ENCODE measurements around the gene GPAT3. TPM values are rescaled to one million over a fixed set of nuclear protein-coding genes. Genes with fewer than 3 reads are reported as not detected.
"Not testable (repeated sequence)": the region's sequence is repeated elsewhere in the genome, so short reads cannot be mapped to it uniquely, and the experiment has no call there.

GPAT3 gene
- 7.8 TPM for total RNA-seq

DNA sequence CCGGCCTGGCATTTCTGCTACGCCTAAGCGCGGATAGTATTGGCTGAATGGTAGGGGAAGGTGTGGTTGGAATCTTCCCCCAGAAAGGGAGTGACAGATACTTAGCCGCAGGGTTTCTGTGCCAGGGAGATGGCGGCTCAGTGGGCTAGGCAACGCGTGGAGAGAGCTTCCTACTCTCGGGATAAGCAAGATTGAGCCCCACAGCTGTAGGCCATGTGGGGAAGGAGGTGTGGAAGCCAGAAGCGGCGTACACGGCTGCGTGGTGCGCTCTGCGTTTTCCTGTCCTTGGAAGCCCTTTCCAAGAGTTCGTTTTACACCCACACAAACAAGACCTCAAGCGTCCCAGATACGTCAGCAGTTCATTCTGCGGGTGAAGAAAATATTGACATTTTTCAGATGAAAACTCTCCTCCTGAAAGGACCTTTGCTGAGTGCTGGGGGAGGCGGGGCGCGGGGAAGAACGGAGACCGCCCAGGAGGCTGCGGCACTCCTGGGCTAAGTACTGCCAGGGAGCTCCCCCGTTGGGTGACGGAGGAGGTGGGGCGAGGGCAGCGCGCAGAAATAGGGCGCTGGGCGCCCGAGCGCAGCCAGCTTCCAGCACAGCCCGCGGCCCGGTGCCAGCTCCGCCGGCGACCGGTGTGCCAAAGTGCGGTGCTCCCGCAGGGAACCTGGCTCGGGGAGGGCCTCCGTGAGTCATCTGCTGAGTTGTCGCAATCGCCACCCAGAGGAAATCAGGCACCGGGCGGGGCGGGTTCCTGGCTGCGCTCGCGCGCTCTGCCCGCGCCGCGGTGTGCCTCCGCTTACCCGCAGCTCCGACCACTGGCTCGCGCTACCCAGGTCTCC lies at the start of gene GPAT3:
Gene GPAT3, plus strand, starts transcription at position 589 of the 842 bp plus-strand sequence. CDS start 515 bp downstream, outside the sequence.
- peak; percentile 83 for DNase-seq (ENCODE audit: low spot score)
- ATAC-seq: peak; percentile 89
- intact Hi-C loops (cut with DNase I): no loop called here

GRCh38 chr4:83486457-83487129 lies 49.3 kb upstream of the GPAT3 start:
- DNase-seq (ENCODE audit: low spot score) (no peak), ATAC-seq (no peak)

GRCh38 chr4:83489711-83490326 lies 46.1 kb upstream of the GPAT3 start:
- no peak for ATAC-seq
- intact Hi-C loops (cut with DNase I): no loop called here
- no peak for DNase-seq (ENCODE audit: low spot score)

More at GRCh38 chr4:83486457-83487129, 49.3 kb upstream of the GPAT3 start:
- intact Hi-C loops (cut with DNase I): no loop called here

DNA sequence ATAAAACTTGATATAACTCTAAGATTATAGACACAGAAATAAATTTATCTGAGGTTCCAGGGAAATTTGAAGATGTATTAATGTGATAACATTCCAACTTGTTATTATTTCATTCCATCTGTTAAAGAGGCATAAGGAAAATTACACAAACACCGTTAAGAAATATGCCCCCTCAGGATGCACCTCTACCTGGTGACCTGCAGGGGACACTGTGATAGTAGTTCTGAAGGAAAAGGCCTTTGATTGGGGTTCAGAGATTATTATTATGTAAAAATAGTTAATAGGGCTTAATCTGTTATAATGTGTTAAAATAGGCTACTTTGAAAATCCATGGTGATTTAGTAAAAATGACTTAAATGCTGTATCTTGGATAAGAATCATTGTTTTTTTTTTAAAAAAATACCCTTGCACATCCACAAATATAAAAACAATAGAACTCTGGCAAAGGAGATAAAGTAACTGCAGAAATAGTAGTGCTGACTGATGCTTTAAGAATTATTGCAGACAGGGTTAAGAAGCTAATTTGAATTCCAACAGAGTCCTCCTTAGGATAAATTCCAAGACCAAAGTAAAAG lies 44.9 kb upstream of the GPAT3 start:
- no peak for ATAC-seq
- intact Hi-C loops (cut with DNase I): no loop called here

GRCh38 chr4:83496085-83496917 lies 39.6 kb upstream of the GPAT3 start:
- ATAC-seq; DNase-seq (ENCODE audit: low spot score); intact Hi-C loops (cut with DNase I): not testable (repeated sequence)

More for the DNA sequence above, 44.9 kb upstream of the GPAT3 start:
- no peak for DNase-seq (ENCODE audit: low spot score)

- DNase-seq (ENCODE audit: low spot score) (no peak), ATAC-seq (no peak)
- intact Hi-C loops (cut with DNase I): no loop called here
Observed at GRCh38 chr4:83498187-83498586, 37.7 kb upstream of the GPAT3 start.

- intact Hi-C loops (cut with DNase I); DNase-seq (ENCODE audit: low spot score); ATAC-seq: not testable (repeated sequence)
Observed at GRCh38 chr4:83501671-83502070, 34.2 kb upstream of the GPAT3 start.

GRCh38 chr4:83503974-83504373 lies 31.9 kb upstream of the GPAT3 start:
- DNase-seq (ENCODE audit: low spot score): no peak
- ATAC-seq: no peak
- intact Hi-C loops (cut with DNase I): no loop called here

- ATAC-seq (no peak), DNase-seq (ENCODE audit: low spot score) (no peak)
- intact Hi-C loops (cut with DNase I): no loop called here
Observed at GRCh38 chr4:83504503-83504902, 31.4 kb upstream of the GPAT3 start.

- intact Hi-C loops (cut with DNase I): no loop called here
- no peak for DNase-seq (ENCODE audit: low spot score)
- ATAC-seq: no peak
Observed at GRCh38 chr4:83504996-83505395, 30.9 kb upstream of the GPAT3 start.

- DNase-seq (ENCODE audit: low spot score): peak; percentile 63
- ATAC-seq; intact Hi-C loops (cut with DNase I): not testable (repeated sequence)
Observed at GRCh38 chr4:83509156-83509585, 26.7 kb upstream of the GPAT3 start.

- no peak for DNase-seq (ENCODE audit: low spot score)
- ATAC-seq: no peak
- intact Hi-C loops (cut with DNase I): no loop called here
Observed at GRCh38 chr4:83510442-83510841, 25.5 kb upstream of the GPAT3 start.

DNA sequence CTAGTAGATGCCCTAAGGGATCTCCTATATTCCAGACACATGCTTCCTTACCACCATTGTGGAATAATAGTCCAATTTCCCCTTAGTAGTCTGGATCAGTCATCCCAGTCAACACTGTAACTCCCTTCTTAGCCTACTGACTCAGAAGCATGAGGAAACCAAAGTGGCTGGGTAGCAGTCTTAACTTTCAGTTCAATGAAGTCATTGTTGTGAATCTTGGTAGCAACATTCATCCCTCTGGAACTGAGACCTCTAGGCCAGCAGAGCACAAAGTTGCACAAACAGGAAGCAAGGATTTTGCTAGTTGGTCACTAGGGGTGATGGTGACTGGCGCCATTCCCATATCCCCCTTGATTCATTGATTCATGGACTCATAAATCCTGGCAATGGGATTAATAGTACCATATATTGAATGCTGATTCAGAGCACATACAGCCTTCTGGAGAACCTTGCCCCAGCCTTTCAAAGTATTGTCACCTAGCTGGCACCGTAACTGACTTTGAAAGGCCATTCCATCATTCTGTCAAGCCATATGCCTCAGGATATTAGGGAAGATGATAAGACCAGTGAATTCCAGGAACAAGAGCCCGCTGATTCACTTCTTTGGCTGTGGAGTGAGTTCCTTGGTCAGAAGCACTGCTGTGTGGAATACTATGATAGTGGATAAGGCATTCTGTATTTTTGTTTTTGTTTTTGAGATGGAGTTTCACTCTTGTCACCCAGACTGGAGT lies 19.7 kb upstream of the GPAT3 start:
- no peak for ATAC-seq
- no peak for DNase-seq (ENCODE audit: low spot score)
- intact Hi-C loops (cut with DNase I): no loop called here

DNA sequence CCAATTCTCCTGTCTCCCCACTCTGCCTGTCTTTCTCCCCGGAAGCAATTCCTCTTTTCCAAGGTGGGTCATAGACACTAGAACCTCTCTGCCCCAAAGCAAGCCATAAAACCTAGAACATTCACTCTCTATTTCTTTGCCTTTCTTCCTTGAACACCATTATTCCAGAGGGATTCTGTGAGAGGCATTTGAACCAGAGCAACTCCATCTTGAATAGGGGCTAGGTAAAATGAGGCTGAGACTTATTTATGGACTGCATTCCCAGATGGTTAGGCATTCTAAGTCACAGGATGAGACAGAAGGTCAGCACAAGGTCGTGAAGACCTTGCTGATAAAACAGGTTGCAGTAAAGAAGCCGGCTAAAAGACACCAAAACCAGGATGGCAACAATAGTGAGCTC lies 13.7 kb upstream of the GPAT3 start:
- no peak for ATAC-seq
- DNase-seq (ENCODE audit: low spot score): no peak
- intact Hi-C loops (cut with DNase I): no loop called here

DNA sequence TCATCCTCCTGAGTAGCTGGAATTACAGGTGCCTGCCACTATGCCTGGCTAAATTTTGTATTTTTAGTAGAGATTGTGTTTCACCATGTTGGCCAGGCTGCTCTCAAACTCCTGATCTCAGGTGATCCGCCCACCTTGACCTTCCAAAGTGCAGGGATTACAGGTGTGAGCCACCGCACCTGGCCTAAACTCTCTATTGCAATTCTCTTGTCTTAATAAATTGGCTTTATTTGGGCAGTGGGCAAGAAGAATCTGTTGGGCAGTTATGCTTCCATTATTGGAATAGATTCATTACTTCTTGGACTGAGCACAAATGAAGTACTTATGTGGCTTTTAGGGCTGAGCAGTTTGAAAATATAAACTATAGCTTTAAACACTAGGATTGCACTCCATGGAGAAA lies 8.2 kb upstream of the GPAT3 start:
- intact Hi-C loops (cut with DNase I): no loop called here
- ATAC-seq (no peak), DNase-seq (ENCODE audit: low spot score) (no peak)

- no peak for DNase-seq (ENCODE audit: low spot score)
- intact Hi-C loops (cut with DNase I): no loop called here
- peak; percentile 40 for ATAC-seq
Observed at GRCh38 chr4:83536362-83537272, 709 bp downstream of the GPAT3 start.

DNA sequence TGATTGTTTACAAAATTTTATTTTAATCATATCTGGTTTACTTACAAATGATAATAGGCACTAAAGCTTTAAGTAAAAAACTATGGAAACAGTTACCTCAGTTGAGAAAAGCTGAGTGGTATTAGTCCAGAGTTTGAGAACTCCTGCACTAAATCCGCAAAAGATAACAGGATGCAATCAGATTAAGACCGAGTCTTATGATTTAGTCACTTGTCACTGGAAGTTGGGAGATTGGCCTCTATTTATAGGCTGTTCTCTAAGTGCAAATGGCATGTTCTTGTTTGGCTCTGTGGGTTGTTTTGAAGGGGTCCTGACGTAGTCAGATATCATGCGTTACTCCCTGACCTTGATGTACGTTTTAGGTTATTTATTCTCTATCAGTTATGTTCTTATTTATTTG lies 6.3 kb downstream of the GPAT3 start:
- DNase-seq (ENCODE audit: low spot score): no peak
- intact Hi-C loops (cut with DNase I): no loop called here
- ATAC-seq: no peak

Data from sciatic nerve (tissue), 2 donors.